ENCODE measurements around the gene ASB4. TPM values are rescaled to one million over a fixed set of nuclear protein-coding genes. Genes with fewer than 3 reads are reported as not detected.
A peak's percentile ranks its signal among the peaks of the same experiment; 100 is the strongest.

ASB4 gene
- total RNA-seq, 4 donors from 2014 or later, result not detected

GRCh38 chr7:95583834-95584621 lies 98.3 kb downstream of the ASB4 start:
- Histone ChIP-seq H3K4me3 (no peak overlapping the region), H3K9me3 (no peaks in the 10 kb centered on the region), H3K27ac (peak overlapping the region in 3 of 4 donors; percentile 70 to 98 (median 96)), H3K27me3 (no peaks in the 10 kb centered on the region), H3K36me3 (peaks cover 6 to 66% (median 9%) of the 10 kb centered on the region in 3 donors), H3K4me1 (peaks cover 0 to 52% (median 20%) of the 10 kb centered on the region in 4 donors)
- peak in 1 of 5 experiments; percentile 8 for TF ChIP-seq CTCF (IDR thresholded peaks at IDR 0.05)
- peak in 1 of 2 donors; percentile 63 for TF ChIP-seq EP300 (IDR thresholded peaks at IDR 0.05)
- TF ChIP-seq POLR2A (IDR thresholded peaks at IDR 0.05), result peak; percentile 15 to 23
- WGBS, 2 donors, result 53 to 89% methylated on average over 3 of the region's 3 CpGs
- no peak for DNase-seq (ENCODE audit: low spot score in 2 of 2)

GRCh38 chr7:95584769-95585425 lies 99.2 kb downstream of the ASB4 start:
- Histone ChIP-seq H3K9me3 (no peaks in the 10 kb centered on the region), H3K27ac (peak overlapping the region in 3 of 4 donors; percentile 70 to 98 (median 96)), H3K27me3 (no peaks in the 10 kb centered on the region), H3K36me3 (peaks cover 8 to 74% (median 9%) of the 10 kb centered on the region in 3 donors), H3K4me1 (peaks cover 0 to 60% (median 23%) of the 10 kb centered on the region in 4 donors), H3K4me3 (no peak overlapping the region)
- DNase-seq (ENCODE audit: low spot score in 2 of 2), result no peak
- no peak for TF ChIP-seq CTCF (IDR thresholded peaks at IDR 0.05)
- peak in 1 of 2 donors; percentile 79 for TF ChIP-seq EP300 (IDR thresholded peaks at IDR 0.05)
- peak in 1 of 2 donors; percentile 23 for TF ChIP-seq POLR2A (IDR thresholded peaks at IDR 0.05)
- 79 to 85% methylated on average over 1 of the region's 1 CpG for WGBS, 2 donors

GRCh38 chr7:95585426-95585789 lies 99.7 kb downstream of the ASB4 start:
- peaks cover 0 to 64% (median 23%) of the 10 kb centered on the region in 4 donors for H3K4me1 ChIP-seq
- peaks cover 8 to 76% (median 9%) of the 10 kb centered on the region in 3 donors for H3K36me3 ChIP-seq
- H3K4me3 ChIP-seq, result peak overlapping the region in 1 of 4 donors; percentile 96

GRCh38 chr7:95586951-95587301 lies 101.2 kb downstream of the ASB4 start:
- no peaks in the 10 kb centered on the region for H3K27me3 ChIP-seq
- H3K4me1 ChIP-seq, result peaks cover 0 to 74% (median 23%) of the 10 kb centered on the region in 4 donors
- peak overlapping the region in 3 of 4 donors; percentile 47 to 98 (median 96) for H3K27ac ChIP-seq
- peak overlapping the region in 2 of 4 donors; percentile 72 to 96 for H3K4me3 ChIP-seq
- WGBS, 2 donors, result 92 to 94% methylated on average over 3 of the region's 3 CpGs
- no peak for TF ChIP-seq POLR2A (IDR thresholded peaks at IDR 0.05)
- TF ChIP-seq EP300 (IDR thresholded peaks at IDR 0.05), result peak in 1 of 2 donors; percentile 11
- no peaks in the 10 kb centered on the region for H3K9me3 ChIP-seq
- no peak for DNase-seq (ENCODE audit: low spot score in 2 of 2)
- H3K36me3 ChIP-seq, result peaks cover 8 to 91% (median 9%) of the 10 kb centered on the region in 3 donors

More at GRCh38 chr7:95585426-95585789, 99.7 kb downstream of the ASB4 start:
- 61 to 73% methylated on average over 3 of the region's 3 CpGs for WGBS, 2 donors
- Histone ChIP-seq H3K9me3 (no peaks in the 10 kb centered on the region), H3K27me3 (no peaks in the 10 kb centered on the region), H3K27ac (peak overlapping the region in 3 of 4 donors; percentile 70 to 98 (median 96))
- DNase-seq (ENCODE audit: low spot score in 2 of 2), result no peak
- TF ChIP-seq POLR2A (IDR thresholded peaks at IDR 0.05), result no peak
- TF ChIP-seq EP300 (IDR thresholded peaks at IDR 0.05), result peak in 1 of 2 donors; percentile 77

GRCh38 chr7:95589031-95589430 lies 103.3 kb downstream of the ASB4 start:
- Histone ChIP-seq H3K27ac (peak overlapping the region; percentile 89 to 98 (median 96)), H3K36me3 (peaks cover 12 to 97% (median 15%) of the 10 kb centered on the region in 3 donors), H3K4me1 (peaks cover 0 to 71% (median 23%) of the 10 kb centered on the region in 4 donors), H3K9me3 (no peaks in the 10 kb centered on the region), H3K4me3 (peak overlapping the region; percentile 6 to 96 (median 68)), H3K27me3 (no peaks in the 10 kb centered on the region)
- DNase-seq (ENCODE audit: low spot score in 2 of 2), result no peak
- peak in 1 of 2 donors; percentile 23 for TF ChIP-seq POLR2A (IDR thresholded peaks at IDR 0.05)
- peak in 1 of 2 donors; percentile 88 for TF ChIP-seq EP300 (IDR thresholded peaks at IDR 0.05)
- no peak for TF ChIP-seq CTCF (IDR thresholded peaks at IDR 0.05)

Data from tibial nerve (tissue), 4 donors.